GM18505 (cell line): ENCODE data around the gene SRSF1.

Experiments used
- ATAC-seq: cut with Tn5 transposase; IDR thresholded peaks from one replicate; pipeline ENCODE4 v1.9.1; 2021; ENCODE audit not compliant: unreplicated experiment
- POLR2A ChIP-seq: IDR thresholded peaks from 4 replicates; pipeline ENCODE4 v1.6.1; 2011; ENCODE audit warnings: borderline replicate concordance; ENCODE audit not compliant: insufficient read depth, insufficient read length; ENCODE audit errors: extremely low read depth

SRSF1 gene

GRCh38 chr17:57991537-57991936 is 15.5 kb downstream of the SRSF1 start:
- ATAC-seq, result no peak

GRCh38 chr17:57990037-57990436 is 17.0 kb downstream of the SRSF1 start:
- TF ChIP-seq POLR2A, result no peak

More at GRCh38 chr17:57991537-57991936, 15.5 kb downstream of the SRSF1 start:
- peak; percentile 5 for TF ChIP-seq POLR2A

GRCh38 chr17:57988301-57989250 is 18.5 kb downstream of the SRSF1 start:
- TF ChIP-seq POLR2A, result peak; percentile 87
- ATAC-seq, result peak; percentile 61

More at GRCh38 chr17:57990037-57990436, 17.0 kb downstream of the SRSF1 start:
- ATAC-seq, result no peak

DNA sequence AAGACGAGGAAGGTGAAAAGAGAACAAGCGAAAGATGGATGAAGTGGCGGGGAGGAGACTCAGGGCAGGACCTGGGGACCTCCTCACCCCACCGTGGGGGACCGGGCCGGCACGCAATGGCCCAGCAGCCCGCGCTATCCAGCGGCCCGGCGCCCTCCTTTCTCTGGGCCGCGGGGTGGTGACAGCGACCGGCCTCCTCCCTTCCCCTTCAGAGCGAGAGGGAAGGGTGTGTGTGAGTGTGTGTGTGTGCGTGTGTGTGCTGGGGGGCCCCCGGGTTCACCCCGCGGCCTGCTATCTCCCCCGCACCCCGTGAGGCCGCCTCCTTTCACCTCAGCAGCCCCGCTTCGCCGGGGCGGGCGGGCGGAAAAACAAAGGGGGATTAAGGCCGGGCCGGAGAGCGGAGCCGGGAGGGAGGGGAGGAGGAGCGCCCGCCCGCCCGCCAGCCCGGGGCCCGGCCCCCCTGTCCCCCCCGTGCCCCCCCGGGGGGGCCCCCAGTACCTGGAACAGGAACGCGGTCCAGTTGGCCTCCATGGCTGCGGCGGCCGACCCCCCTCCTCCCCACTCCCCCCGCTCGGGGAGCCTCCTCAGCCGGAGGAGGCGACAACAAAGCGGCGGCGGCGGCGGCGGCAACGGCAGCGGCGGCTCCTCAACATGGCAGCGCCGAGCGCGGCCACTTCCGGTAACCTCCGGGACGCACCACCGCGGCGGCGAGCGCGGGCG is 19.3 kb downstream of the SRSF1 start, which contains the start of gene VEZF1:
TSS of gene VEZF1 (minus strand) at position 674 of the 720 bp plus-strand sequence. CDS start at position 531, 143 bp downstream.
- peak; percentile 56 for ATAC-seq
- TF ChIP-seq POLR2A, result peak; percentile 36

DNA sequence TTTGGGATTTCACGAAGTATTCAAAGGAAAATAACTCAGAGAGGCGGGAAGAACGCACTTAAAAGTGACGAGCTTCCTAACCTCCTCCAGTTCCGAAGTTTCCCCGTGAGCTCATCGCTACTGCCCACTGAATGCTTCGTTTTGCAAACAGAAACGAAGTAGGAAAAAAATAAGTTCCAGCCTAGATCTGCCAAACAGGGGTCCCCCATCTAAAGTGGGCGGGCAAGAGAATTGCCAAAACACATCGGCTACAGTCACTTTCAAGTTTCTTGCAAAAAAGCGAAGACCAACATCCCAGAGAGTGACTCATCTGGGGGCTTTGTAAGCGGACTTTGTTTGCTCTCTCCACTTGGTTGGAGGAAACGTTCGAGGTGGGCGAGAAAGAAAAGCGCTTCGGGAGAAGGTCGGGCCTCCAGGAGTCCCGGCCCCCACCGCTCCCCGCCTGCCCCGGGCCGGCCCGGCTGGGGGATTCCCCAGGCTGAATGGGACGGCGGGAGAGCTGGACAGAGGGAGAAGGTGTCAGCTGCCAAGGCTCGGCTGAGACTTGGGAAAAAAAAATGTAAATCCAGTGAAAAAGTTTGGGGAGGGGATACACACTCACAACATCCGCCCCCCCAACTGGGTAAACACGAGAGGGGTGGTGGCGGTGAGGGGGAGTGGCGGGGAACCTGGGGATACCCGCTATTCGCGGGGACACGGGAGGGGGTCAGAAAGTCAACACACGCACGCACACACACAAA is 20.0 kb downstream of the SRSF1 start:
- no peak for TF ChIP-seq POLR2A
- ATAC-seq, result peak; percentile 14

- no peak for TF ChIP-seq POLR2A
- ATAC-seq, result no peak
Observed at GRCh38 chr17:57985675-57985974, 21.4 kb downstream of the SRSF1 start.

DNA sequence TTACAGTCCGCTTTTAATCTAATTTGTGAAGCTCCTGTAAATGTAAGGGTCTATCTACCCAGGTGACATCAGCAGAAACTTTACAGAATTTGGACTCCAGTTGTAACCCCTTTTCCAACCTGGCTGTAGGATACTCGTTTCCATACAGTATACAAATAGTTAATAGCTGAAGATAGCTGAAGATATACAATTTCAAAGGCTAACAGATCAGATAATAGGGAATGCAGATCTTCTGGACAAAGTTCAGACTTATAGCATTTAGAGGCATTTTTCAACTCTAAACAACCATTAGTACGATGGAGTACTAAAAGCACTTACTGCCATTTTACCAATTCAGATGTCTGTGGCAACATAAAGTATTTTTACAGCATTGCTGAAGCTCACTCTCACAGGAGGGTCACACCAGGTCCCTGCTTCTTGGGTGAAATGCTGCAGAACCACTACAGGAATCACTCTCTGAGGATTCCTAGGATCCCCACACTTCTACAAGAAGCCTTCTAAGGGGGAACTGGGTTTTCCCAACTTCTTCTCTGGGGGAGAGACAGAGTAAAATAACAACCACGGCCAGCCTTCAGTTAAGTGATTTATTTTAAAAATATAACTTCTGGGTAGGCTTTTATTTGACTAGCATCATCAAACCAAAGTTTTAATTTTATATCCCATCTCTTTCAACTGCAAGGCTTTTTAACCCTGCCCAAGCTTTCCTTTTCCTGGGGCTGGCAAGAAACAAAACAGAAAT is 21.9 kb downstream of the SRSF1 start:
- no peak for ATAC-seq

DNA sequence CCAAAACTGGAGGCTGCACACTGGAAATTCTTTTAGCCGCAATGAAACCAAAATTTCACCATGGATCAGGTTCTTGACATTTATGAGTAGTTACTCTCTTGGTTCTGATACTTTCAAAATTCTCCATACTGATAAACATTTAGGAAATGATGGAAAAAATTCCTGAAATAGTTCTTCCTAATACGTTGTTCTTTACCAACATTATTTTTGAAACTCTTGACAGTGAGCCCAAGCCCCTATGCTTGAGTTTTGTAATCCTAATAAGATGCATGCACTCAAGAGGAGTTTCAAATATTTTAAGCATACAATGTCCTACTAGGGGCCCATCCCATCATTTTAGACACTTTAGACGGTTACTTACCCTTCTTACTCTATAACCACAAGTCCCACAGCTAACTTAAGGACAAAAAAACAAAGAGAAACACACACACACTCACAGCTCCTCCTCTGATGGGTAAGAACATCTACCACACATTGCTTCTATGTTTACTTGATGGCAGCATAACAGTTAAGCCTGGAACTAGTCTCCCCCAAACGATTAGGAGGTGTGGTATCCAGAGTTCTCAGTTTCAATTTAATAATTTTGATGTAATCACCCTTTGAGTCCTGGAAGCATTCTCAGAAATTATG is 22.7 kb downstream of the SRSF1 start:
- TF ChIP-seq POLR2A, result no peak
- ATAC-seq, result no peak

More for the DNA sequence above, 21.9 kb downstream of the SRSF1 start:
- TF ChIP-seq POLR2A, result no peak

DNA sequence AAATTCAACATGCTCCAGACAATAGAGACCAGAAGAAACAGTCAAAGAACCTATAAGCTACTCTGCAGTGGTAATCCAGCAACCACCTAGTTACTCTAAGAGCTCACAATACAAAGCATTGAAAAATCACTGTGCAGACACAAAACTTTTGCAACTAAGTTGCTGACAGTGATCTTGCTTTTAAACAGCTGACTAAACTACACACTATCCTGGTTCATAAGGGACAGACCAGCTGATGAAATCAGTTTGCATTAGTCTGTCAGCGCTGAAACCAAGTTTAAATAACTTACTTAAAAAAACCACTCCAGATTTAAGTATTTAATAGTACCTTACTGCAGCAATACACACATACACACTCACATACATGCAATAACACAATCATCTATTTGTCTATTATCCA is 23.6 kb downstream of the SRSF1 start:
- TF ChIP-seq POLR2A, result no peak
- no peak for ATAC-seq

DNA sequence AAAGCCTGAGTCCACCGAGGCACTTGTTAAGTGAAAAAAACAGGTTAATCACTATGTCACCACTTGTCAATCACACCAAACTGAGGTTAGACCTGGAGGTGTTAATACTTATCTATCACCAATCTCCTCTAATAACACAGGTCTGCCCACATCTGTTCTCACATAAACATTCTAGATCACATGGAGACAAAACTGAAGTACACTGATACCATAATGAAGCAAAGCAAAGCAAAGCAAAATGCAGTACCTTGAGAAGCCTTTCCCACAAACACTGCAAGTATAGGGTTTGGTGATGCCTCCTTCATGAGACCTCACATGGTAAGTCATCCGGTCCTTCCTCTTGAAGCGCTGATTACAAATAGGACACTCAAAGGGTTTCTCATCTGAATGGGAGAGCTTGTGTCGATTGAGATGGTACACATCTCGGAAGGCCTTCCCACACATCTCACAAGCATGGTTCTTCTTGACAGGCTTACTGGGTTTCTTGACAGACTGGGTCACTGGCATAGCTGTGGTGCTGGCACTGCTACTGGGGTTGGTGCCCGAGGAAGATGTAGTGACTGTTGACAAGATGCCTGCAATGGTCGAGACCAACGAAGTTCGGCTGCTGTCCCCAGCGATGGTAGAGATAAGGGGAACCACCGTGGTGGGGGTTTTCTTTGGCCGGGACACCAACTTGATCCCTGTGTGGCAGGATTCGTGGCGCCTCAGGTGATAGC is 24.4 kb downstream of the SRSF1 start:
- no peak for TF ChIP-seq POLR2A
- ATAC-seq, result no peak

DNA sequence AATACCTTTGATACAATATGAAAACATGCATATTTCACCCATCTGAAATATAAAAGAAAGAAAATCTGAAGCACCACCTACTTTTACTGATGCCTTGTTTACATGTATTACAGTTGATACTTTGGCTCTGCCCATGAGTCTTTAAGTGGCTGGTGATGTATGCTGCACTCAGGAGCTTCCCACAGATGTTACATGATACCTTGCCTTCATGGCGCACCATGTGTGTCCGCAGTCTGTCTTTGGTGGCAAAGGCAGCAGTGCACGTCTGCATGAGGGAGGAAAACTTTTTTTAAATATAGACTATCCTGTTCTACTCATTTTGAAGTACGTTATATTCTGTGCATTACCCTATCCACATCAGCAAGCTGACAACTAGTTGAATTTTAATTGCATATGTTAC is 26.5 kb downstream of the SRSF1 start:
- ATAC-seq, result no peak
- TF ChIP-seq POLR2A, result no peak
